ENCODE data around the gene CAV3. TPM values are rescaled to one million over a fixed set of nuclear protein-coding genes. Genes with fewer than 3 reads are reported as not detected.
A peak's percentile ranks its signal among the peaks of the same experiment; 100 is the strongest.

Gene CAV3
- total and polyA plus RNA-seq, 9 donors = 0.15 to 0.23 TPM; not detected in 7

DNA sequence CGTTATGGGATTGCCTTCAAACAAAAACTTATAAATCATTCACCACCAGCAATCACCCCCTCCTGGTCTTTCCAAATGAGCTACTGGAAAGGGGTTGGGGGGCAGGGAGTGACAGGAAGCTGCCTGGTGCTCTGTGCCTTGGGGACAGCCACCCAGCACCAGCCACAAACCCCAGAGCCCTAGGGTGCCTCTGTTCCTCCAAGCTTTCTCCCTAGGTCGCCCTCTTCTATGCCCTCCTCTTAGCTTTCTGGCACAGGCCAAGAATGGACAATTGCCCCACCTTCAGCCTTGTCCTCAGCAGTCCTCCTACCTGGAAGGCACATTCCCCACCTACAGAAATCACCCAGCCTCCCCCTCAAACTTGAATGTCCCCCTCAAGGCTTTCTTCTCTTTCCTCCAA lies 32.5 kb downstream of the CAV3 start:
- no peaks in the 10 kb centered on the region for H3K27me3 ChIP-seq
- no peak overlapping the region for H3K4me3 ChIP-seq
- H3K36me3 ChIP-seq = no peaks in the 10 kb centered on the region
- DNase-seq = no peak
- intact Hi-C loops (cut with DNase I) = loop anchor here in 2 of 4 donors (10.0 kb wide), 1 partner anchor 101 kb away; no protein-coding TSS in a partner anchor
- no peak for TF ChIP-seq EP300 (IDR thresholded peaks at IDR 0.05)
- no peak for TF ChIP-seq POLR2A (IDR thresholded peaks at IDR 0.05)
- TF ChIP-seq, protein P1, sequence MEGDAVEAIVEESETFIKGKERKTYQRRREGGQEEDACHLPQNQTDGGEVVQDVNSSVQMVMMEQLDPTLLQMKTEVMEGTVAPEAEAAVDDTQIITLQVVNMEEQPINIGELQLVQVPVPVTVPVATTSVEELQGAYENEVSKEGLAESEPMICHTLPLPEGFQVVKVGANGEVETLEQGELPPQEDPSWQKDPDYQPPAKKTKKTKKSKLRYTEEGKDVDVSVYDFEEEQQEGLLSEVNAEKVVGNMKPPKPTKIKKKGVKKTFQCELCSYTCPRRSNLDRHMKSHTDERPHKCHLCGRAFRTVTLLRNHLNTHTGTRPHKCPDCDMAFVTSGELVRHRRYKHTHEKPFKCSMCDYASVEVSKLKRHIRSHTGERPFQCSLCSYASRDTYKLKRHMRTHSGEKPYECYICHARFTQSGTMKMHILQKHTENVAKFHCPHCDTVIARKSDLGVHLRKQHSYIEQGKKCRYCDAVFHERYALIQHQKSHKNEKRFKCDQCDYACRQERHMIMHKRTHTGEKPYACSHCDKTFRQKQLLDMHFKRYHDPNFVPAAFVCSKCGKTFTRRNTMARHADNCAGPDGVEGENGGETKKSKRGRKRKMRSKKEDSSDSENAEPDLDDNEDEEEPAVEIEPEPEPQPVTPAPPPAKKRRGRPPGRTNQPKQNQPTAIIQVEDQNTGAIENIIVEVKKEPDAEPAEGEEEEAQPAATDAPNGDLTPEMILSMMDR (IDR thresholded peaks at IDR 0.05) = no peak
- H3K9me3 ChIP-seq = no peaks in the 10 kb centered on the region
- peaks cover 11% of the 10 kb centered on the region for H3K4me1 ChIP-seq (ENCODE audit: insufficient read depth)
- WGBS, 3 donors = 90 to 94% (median 91%) methylated on average over 2 of the region's 2 CpGs
- no peak overlapping the region for H3K27ac ChIP-seq

DNA sequence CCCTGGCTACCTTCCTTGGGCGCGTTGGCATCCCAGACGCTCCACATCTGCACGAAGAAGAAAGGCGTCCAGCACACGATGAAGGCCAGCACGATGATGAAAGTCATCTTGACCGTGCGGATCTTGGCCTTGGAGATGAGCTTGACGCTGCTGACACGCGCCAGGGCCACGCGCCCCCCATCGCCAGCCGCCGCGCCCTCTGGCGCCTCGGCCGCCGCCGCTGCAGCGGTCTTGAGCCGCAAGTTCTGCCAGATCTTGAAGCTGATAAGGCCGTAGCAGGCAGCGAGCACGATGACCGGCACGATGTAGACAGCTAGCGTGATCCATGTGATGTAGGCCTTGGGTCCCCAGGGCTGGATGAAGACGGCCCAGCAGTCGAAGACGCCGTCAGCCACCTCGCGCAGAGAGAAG lies 33.7 kb downstream of the CAV3 start:
- TF ChIP-seq, protein P1 (IDR thresholded peaks at IDR 0.05) = no peak
- no peak for TF ChIP-seq POLR2A (IDR thresholded peaks at IDR 0.05)
- no peak for TF ChIP-seq EP300 (IDR thresholded peaks at IDR 0.05)
- H3K4me1 ChIP-seq (ENCODE audit: insufficient read depth) = peaks cover 11% of the 10 kb centered on the region

DNA sequence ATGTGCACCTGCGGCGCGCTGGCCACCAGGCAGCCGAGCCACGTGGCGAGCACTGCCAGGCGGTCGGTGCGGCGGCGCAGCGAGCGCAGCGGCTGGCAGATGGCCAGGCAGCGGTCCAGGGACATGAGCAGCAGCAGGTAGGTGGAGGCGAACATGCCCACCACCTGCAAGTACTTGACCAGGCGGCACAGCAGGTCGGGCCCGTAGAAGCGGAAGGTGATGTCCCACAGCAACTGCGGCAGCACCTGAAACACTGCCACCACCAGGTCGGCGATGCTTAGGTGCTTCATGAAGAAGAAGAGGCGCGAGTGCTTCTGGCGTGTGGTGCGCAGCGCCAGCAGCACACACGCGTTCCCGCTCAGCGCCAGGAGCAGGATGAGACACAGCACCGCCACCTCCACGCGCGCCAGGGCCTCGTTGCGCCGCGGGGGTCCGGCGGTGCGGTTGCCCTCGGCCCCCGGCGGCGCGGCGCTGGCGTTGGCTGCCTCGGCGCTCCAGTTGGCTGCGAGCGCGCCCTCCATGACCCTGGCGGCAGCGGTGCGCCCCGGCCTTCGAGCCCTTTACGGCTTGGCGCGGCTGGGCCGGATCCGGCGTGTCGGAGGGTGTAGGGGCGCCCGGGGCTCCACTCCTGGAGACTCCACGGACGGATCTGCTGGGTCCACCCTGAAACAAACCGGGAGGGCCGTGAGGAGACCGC lies 34.2 kb downstream of the CAV3 start:
- 1 to 4% (median 1%) methylated on average over 45 to 74 of the region's 74 CpGs for WGBS, 3 donors
- H3K27me3 ChIP-seq = no peaks in the 10 kb centered on the region
- no peaks in the 10 kb centered on the region for H3K9me3 ChIP-seq
- H3K36me3 ChIP-seq = no peaks in the 10 kb centered on the region
- peak in 1 of 5 donors; percentile 38 for DNase-seq
- TF ChIP-seq EP300 (IDR thresholded peaks at IDR 0.05) = no peak
- TF ChIP-seq, protein P1 (IDR thresholded peaks at IDR 0.05) = no peak
- TF ChIP-seq POLR2A (IDR thresholded peaks at IDR 0.05) = no peak
- no peak overlapping the region for H3K4me3 ChIP-seq
- peaks cover 11% of the 10 kb centered on the region for H3K4me1 ChIP-seq (ENCODE audit: insufficient read depth)
- intact Hi-C loops (cut with DNase I) = loop anchor here in 2 of 4 donors (10.0 kb wide), 1 partner anchor 103 kb away; no protein-coding TSS in a partner anchor
- no peak overlapping the region for H3K27ac ChIP-seq

More for the DNA sequence above, 33.7 kb downstream of the CAV3 start:
- Histone ChIP-seq H3K4me3 (no peak overlapping the region), H3K27me3 (no peaks in the 10 kb centered on the region), H3K36me3 (no peaks in the 10 kb centered on the region), H3K9me3 (no peaks in the 10 kb centered on the region), H3K27ac (no peak overlapping the region)
- 24 to 44% (median 39%) methylated on average over 35 to 37 of the region's 37 CpGs for WGBS, 3 donors
- intact Hi-C loops (cut with DNase I) = loop anchor here in 2 of 4 donors (10.0 kb wide), 1 partner anchor 102 kb away; no protein-coding TSS in a partner anchor
- no peak for DNase-seq

DNA sequence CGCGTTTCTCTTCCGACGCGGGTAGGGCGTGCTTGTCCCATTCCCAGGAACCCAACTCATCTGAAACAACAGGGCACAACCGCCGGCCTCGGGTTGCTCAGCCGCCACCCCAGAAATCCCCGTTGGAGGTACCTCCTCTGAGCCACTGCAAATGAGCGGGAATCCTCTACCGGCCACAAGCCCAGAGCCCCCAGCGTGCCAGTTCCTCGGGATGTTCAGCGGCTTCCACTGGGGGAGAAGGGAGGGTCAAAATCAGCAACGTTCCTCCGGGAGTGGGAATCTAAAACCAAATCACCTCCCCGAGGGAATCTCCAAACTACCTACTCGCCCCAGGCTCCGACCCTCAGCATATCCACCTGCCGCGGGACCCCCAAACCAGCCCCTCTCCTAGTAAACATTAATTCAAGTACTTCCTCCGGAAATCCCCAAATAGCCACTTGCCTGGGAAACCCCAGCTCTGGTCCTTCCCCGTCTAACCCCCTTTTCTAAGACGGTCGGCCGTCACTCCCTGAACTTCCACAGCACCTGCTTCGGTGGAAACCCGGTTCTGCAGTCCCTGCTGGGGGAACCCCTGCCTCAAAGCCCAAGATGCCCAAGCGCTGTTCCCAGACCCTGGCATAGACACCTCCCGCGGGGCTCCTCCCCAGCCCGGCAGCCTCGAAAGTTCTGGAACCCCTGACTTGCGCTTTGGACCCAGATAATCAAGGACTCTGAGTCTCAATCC lies 34.9 kb downstream of the CAV3 start:
- 4 to 10% (median 7%) methylated on average over 33 to 36 of the region's 36 CpGs for WGBS, 3 donors
- Histone ChIP-seq H3K4me3 (no peak overlapping the region), H3K4me1 (ENCODE audit: insufficient read depth) (peaks cover 11% of the 10 kb centered on the region), H3K9me3 (no peaks in the 10 kb centered on the region), H3K27me3 (no peaks in the 10 kb centered on the region), H3K36me3 (no peaks in the 10 kb centered on the region), H3K27ac (no peak overlapping the region)
- intact Hi-C loops (cut with DNase I) = loop anchor here in 2 of 4 donors (10.0 kb wide), 1 partner anchor 104 kb away; no protein-coding TSS in a partner anchor
- DNase-seq = no peak
- TF ChIP-seq, protein P1 (IDR thresholded peaks at IDR 0.05) = no peak
- no peak for TF ChIP-seq EP300 (IDR thresholded peaks at IDR 0.05)
- TF ChIP-seq POLR2A (IDR thresholded peaks at IDR 0.05) = no peak

All from ovary (tissue), 9 donors.